GM21515 (cell line): ENCODE measurements around the gene STAT5A.
"Not testable (repeated sequence)": the region's sequence is repeated elsewhere in the genome, so short reads cannot be mapped to it uniquely, and the experiment has no call there.

Experiments
- ATAC-seq: cut with Tn5 transposase; IDR thresholded peaks from one replicate; pipeline ENCODE4 v1.9.1; 2021; ENCODE audit not compliant: unreplicated experiment

STAT5A gene

DNA sequence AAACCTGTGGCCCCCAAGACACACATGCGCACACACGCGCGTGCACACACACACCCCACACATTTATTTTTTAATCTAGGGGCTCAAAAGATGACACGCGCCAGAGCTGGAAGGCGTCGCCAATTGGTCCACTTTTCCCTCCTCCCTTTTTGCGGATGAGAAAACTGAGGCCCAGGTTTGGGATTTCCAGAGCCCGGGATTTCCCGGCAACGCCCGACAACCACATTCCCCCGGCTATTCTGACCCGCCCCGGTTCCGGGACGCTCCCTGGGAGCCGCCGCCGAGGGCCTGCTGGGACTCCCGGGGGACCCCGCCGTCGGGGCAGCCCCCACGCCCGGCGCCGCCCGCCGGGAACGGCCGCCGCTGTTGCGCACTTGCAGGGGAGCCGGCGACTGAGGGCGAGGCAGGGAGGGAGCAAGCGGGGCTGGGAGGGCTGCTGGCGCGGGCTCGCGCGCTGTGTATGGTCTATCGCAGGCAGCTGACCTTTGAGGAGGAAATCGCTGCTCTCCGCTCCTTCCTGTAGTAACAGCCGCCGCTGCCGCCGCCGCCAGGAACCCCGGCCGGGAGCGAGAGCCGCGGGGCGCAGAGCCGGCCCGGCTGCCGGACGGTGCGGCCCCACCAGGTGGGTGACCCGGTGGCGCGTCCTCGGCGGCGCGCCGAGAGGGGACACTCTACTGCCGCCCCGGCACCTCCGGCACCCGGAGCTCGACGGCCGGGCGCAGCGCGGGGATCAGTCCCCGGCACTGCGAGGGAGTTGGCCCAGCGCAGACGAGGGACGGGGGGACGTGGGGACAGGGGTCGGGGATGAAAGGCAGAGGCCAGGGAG is at the start of gene STAT5A:
TSS of gene STAT5A (plus strand) at position 522 of the 826 bp plus-strand sequence. CDS start 914 bp downstream, outside the sequence.
- ATAC-seq = no peak

- not testable (repeated sequence) for ATAC-seq
Measured at GRCh38 chr17:42239576-42239975, 48.7 kb upstream of the STAT5A start.

- ATAC-seq = no peak
Measured at GRCh38 chr17:42240201-42240600, 48.1 kb upstream of the STAT5A start.

DNA sequence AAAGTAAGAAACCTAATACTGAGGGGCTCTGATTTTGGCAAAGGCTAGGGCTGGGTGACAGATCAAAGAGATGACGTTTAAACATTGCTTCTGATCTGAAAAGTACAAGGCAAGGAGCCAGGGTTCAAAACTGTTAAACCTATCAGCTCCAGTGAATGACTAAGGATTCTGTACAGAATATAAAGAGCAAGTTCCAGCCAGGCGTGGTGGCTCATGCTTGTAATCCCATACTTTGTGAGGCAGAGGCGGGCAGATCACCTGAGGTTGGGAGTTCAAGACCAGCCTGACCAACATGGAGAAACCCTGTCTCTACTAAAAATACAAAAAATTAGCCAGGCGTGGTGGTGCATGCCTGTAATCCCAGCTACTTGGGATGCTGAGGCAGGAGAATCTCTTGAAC is 47.4 kb upstream of the STAT5A start:
- ATAC-seq = not testable (repeated sequence)

- no peak for ATAC-seq
Measured at GRCh38 chr17:42241871-42242270, 46.4 kb upstream of the STAT5A start.

DNA sequence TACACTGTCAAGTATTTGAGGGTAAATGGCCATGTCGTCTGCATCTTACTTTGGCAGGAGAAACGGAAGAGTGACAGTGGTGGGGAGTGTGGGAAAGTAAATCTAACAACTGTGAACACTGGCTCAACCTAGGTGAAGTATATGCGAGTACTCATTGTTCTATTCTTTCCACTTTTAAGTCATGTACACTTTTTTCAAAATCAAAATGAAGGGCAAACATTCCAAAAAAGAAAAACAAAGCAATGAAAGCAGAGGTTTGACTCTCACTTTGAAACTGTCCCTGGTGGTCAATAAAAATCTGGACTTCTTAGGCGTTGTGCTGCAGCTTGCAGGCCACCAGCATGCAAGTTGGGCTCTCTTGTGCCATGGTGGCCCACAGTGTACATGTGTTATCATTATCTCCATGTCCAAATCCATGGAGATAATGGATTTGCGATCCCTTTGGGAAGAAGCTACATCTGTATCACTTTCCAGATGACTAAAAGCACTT is 44.8 kb upstream of the STAT5A start:
- no peak for ATAC-seq

GRCh38 chr17:42244116-42244515 is 44.2 kb upstream of the STAT5A start:
- not testable (repeated sequence) for ATAC-seq

- ATAC-seq = not testable (repeated sequence)
Measured at GRCh38 chr17:42245183-42245582, 43.1 kb upstream of the STAT5A start.

DNA sequence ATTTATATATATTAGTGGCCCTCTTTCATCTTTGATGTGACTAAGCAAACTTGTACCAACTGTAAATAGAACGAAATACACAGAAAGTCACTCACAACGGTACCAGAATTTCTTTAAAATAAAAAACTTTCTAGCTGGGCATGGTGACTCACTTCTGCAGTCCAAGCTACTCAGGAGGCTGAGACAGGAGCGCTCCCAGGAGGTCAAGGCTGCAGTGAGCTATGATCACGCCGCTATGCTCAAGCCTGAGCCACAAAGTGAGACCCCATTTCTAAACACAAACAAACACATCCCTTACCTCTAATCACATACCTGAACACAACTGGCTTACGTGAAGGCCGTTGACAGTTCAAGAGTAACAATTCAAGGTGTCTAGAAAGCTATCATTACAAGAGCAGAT is 41.8 kb upstream of the STAT5A start:
- ATAC-seq = no peak

GRCh38 chr17:42247734-42248133 is 40.6 kb upstream of the STAT5A start:
- no peak for ATAC-seq

DNA sequence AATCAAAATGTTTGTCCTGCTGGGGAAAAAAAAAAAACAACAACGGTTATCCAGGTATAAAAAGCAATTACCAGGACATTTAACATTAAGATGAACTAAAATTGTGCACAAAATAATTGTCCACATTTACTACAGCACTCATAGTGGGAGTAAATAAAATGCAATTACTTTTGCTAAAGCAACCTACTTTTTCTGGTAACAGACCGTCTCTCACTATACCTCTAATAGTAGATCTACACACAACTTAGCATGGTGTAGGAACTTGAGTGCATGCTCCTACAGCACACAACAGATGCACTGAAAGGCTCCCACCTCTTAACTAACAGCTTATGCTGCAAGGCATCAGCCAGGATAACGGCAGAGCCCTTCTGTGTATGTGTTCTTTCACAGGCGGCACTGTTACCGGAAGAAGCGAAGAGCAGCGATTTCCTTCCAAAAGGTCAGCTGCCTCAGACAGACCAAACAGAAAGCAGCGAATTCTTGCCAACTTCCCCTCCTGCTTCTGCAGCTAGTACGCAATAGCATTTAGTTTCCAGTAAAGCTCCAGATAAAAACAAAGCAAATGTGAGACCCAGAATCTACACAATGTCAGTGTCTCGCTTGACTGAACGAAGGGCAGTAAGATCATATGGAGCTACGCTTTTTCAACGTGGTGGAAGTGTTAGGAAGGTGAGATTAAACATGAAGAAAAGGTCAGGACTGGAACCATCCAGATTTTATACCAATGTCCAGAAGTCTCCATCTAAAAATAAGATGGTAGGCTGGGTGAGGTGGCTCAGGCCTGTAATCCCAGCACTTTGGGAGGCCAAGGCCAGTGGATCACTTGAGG is 39.7 kb upstream of the STAT5A start:
- peak; percentile 75 for ATAC-seq

GRCh38 chr17:42249681-42250446 is 38.4 kb upstream of the STAT5A start:
- no peak for ATAC-seq

GRCh38 chr17:42251115-42251514 is 37.2 kb upstream of the STAT5A start:
- ATAC-seq = no peak

GRCh38 chr17:42252597-42253550 is 35.4 kb upstream of the STAT5A start:
- ATAC-seq = no peak

- no peak for ATAC-seq
Measured at GRCh38 chr17:42253578-42253977, 34.7 kb upstream of the STAT5A start.

DNA sequence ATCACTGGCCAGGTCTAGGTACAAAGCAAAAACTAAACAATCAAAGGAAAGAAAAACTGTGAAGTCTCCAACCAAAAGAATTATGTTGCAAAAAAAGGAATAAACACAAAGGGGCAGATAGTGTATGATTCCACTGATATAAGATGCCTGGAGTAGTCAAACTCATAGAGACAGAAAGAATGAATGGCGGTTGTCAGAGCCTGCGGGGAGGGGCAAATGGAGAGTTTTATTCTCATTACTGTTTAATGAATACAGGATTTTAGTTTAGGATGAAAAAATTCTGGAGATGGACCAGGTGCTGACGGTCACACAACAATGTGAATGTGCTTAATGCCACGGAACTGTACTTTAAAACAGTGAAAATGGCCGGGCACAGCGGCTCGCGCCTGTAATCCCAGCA is 32.9 kb upstream of the STAT5A start:
- no peak for ATAC-seq

DNA sequence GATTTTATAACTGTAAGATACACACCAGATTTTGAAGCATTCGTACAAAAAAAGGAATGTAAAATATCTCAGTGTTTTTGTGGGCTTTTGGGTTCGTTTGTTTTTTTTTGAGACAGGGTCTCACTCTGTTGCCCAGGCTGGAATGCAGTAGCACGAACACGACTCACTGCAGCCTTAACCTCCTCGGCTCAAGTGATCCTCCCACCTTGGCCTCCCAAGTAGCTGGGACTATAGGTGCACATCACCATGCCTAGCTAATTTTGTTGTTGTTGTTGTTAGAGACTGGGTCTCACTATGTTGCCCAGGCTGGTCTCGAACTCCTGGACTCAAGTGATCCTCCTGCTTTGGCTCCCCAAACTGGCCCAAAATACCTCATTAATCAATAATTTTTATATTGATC is 28.0 kb upstream of the STAT5A start:
- no peak for ATAC-seq

DNA sequence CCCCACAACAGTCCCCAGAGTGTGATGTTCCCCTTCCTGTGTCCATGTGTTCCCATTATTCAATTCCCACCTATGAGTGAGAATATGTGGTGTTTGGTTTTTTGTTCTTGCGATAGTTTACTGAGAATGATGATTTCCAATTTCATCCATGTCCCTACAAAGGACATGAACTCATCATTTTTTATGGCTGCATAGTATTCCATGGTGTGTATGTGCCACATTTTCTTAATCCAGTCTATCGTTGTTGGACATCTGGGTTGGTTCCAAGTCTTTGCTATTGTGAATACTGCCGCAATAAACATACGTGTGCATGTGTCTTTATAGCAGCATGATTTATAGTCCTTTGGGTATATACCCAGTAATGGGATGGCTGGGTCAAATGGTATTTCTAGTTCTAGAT is 23.9 kb upstream of the STAT5A start:
- ATAC-seq = not testable (repeated sequence)

GRCh38 chr17:42266462-42266861 is 21.8 kb upstream of the STAT5A start:
- ATAC-seq = no peak
